ENCODE results near the gene E2F6.
"Not testable (repeated sequence)": the region's sequence is repeated elsewhere in the genome, so short reads cannot be mapped to it uniquely, and the experiment has no call there.

The E2F6 gene

DNA sequence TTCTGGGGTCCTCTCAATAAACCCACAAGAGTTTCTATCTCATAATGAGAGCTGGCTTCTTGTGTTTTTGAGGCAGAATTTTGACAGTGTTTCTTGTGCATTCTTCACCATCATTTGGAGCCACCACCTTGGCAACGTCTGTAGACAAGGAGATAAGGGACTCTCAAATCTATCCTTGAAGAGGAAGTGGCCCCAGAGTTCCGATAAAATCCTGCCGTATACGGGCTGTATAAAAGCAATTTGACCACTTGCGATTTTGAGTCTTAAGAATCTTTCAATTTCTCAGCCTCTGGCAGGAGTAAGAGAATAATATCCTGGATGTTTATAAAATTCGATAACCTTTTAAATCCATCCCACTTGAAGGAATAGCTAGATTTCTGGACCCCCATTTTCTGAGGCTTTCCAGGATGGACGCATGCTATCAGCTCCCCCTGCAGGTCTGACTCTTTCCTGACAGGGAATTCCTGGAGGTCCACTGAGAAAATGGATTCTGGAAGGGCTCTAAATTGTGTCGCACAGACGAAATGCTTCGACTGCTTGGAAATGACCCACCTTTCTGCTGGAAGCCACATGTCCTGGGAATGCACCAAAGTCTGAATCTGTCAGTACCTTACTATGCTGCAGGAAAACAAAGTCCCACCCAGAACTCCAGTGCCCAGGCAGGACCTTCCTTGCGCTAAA is 54.1 kb downstream of the E2F6 start:
- no peak for DNase-seq

- DNase-seq = no peak
These were observed 54.7 kb downstream of the E2F6 start for GRCh38 chr2:11411244-11411643.

DNA sequence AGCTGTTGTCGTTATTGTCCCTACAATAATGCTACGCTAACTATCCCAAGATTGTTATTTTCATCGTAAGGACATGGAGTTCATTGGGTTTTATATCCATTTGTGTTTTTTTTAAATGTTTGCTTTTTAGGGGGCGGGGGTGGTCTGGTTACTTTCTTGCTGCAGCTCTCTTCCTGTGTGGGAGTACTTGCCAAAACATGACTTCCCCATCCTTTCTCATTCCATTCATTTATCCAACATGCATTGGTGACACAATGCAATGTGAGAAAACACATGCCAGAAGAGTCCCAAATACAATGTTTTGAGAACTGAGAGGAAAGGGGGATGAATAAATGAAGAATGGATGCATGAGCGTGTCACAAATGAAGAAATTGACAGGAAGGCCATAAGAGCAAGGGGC is 55.9 kb downstream of the E2F6 start:
- no peak for DNase-seq

DNA sequence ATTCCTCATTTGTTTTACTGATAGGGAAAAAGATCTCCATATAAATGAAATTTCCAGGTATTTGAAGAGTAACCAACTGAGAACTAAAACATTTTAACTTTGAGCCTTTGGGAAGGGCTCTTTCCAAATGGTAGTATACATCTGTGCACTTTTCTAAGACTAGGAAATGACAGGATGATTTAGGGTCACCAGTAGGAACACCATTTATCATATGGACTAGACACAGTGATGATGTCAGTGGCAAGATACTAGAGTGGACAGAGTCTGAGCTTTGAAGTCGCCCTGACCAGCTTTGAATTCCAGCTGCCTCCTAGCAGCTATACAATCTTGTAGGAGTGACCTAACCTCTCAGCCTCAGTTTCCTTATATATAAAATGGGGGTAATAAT is 56.4 kb downstream of the E2F6 start:
- DNase-seq = no peak

DNA sequence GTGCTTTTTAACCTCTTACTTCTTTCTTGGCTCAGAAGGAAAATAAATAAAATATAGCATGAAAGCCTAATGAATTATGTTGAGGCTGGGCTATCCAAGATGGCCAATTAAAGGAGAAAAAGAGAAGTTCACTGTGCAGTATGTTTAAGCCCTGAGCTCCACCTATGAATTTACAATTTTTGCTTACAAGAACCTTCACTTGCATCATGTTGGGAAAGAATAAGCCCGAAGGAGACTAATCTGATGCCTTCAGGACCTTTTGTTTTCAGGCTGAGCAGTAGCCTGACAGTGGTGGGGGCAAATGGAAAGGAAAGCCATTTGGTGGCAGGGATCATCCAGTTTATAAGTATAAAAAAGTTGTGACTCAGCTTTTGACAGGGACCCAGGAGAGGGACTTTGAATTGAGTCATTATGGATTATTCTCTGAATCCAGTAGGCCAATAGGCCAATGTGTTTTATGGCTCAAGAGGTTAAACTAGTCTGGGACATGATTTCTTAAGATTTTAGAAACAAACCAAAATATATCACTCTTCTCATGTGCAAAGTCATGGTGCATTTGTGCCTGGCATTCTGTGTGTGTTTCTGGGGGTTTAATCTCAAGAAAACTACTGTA is 56.9 kb downstream of the E2F6 start:
- no peak for DNase-seq

DNA sequence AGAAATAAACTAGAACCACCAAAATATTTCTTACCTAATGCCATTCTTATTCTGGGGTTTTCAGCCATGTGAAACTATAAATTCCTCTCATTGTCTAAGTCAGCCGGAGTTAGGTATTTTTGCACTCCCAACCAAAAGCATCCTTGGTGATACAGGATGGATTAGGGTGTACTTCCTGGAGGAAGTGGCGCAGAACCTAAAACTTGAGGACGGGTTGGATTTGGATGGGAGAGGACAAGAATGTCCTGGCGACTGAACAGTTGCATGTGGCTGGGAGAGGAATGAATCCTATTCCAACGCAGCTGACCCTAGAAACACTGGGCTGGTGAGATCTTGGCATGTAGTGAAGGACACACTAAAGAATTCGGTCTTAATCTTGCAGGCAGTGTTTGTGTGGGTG is 58.5 kb downstream of the E2F6 start:
- DNase-seq = no peak

- no peak for DNase-seq
These were observed 59.0 kb downstream of the E2F6 start for GRCh38 chr2:11406958-11407381.

GRCh38 chr2:11406267-11406957 is 59.5 kb downstream of the E2F6 start:
- no peak for DNase-seq

DNA sequence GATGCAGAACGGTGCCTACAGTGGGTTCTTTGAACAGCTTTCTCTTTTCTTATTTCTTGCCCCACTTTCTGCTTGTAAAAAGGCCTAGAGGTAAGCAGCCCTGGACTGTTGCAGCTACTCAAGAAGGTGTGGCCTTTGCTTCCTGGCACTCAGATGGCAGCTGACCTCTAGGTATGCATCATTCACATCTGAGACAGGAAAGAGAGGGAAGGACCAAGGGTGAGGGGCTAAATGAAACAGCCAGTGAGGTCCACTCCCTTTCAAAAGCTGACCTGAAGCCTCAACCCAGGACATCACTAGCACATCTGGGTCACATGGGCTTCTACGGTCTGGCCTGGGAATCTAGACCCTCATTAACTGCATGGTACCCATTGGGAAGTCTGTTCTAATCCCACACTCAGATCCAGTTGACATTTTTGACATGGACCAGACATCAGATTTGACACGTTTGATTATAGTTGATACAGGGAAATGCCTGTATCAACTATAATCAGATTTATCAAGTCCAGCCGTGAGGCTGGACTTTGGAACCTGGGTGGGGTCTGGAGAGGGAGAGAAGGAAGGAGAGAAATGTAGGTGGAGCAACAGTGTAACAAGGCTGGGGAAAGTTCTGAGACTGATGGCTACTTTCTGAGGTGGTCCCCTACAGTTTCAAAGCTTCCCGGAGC is 60.2 kb downstream of the E2F6 start:
- no peak for DNase-seq

DNA sequence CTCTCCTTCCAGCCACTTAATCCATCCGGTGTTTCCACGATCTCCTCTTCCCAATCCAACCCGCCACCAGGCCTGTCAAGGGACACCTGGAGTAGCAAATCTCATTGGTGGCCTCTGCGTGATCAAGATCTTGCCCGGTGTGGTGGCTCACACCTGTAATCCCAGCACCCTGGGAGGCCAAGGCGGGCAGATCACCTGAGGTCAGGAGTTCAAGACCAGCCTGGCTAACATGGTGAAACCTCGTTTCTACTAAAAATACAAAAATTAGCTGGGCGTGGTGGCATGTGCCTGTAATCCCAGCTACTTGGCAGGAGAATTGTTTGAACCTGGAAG is 60.9 kb downstream of the E2F6 start:
- DNase-seq = not testable (repeated sequence)

DNA sequence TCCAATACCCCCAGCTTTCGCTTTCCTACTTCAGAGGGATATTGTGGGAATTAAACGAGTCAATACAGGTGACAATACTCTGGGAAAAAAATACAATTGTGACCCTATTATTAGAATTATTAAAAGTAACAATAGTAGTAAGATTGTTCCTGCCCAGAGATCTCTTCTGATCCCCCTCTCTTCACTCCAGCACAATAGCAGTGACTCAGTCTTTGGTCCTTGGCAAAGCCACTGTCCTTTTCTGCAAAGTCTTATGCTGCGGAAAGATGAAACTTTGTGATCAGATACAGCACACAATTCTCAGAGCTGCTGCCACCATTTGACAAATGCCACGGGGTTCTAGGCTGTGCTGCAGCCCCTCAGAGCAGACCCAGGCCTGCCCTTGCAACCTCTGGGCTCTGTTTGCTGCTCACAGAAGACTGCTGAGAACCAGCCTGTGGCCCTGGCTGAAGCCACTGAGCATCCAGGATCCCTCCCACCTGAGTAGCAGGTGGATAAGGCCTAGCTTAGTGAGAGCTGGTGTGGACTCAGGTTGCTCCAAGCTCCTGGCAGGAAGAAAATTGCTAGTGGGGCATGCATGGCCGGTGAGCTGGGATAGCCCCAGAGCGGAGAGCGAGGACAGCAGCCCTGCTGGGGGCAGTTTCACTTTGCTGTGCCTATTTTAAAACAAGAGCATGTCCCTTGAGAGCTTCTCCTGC is 61.4 kb downstream of the E2F6 start:
- no peak for DNase-seq

- no peak for DNase-seq
These were observed 63.5 kb downstream of the E2F6 start for GRCh38 chr2:11402436-11402835.

DNA sequence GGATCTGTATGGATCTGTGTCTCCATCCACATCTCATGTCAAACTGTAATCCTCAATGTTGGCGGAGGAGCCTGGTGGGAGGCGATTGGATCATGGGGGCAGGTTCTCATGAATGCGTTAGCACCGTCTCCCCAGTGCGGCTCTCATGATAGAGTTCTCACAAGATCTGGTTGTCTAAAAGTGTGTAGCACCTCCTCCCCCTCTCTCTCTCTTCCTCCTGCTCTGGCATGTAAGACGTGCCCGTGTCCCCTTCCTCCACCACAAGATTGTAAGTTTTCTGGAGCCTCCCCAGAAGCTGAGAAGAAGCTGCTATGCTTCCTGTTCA is 66.6 kb downstream of the E2F6 start:
- DNase-seq = no peak

DNA sequence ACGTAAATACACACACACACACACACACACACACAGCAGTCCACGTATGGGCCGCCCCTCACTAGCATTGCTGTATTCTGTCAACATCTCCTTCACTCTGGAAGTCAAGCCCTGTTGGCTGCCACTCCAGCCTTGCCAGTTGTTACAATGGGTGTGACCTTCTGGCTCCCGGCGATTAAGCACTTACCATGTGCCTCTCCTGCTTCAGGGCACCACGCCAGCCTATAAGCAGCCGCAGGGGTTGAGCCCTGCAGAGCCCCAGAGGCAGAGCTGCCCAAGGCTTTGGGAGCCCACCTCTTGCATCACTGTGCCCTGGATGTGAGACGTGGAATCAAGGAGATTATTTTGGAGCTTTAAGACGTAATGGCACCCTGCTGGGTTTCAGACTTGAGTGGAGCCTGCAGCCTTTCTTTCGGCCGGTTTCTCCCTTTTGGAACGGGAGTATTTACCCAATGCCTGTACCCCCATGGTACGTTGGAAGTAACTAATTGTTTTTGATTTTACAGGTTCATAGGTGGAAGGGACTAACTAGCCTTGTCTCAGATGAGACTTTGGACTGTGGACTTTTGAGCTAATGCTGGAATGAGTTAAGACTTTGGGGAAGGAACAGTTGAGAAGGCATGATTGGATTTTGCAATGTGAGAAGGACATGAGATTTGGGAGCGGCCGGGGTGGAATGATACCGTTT is 67.1 kb downstream of the E2F6 start:
- DNase-seq = no peak

DNA sequence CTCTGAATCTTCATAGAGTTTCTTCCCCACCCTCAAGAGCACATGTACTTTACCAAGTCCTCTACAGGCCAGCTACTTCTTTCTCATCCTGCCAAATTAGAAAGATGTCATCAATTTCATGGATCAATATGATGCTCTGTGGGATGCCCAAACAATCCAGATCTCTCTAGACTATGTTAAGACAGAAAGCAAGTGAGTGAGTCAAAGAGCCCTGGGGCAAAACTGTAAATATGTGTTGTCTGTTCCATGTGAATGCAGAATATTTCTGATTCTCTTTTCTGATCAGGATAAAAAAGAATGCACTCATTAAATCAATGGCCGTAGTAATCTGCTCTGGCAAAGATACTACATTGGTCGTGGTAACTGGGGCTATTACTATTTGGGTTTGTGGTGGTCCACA is 68.4 kb downstream of the E2F6 start:
- no peak for DNase-seq

GRCh38 chr2:11396467-11397445 is 69.2 kb downstream of the E2F6 start:
- DNase-seq = no peak

DNA sequence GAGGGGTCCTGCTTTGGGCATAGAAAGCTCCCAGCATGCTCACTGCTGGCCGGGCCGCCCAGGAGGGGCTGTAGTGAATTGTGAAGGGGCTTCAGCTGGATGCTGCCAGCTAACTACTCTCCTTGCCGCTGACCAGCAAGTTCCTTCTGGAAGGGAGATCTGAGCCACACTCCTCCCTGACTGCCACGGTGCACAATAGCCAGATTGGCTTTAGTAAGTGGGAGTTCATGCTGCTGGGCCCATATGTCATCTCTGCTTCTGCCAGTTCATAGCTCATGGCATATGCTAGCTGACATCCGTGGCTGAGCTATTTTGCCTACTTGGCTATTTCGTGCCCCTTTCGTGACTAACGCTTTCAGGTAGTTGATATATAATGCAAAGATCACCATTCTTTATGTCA is 69.9 kb downstream of the E2F6 start:
- DNase-seq = no peak

- DNase-seq = no peak
These were observed 70.6 kb downstream of the E2F6 start for GRCh38 chr2:11395389-11395788.

Measured in central memory CD4-positive, alpha-beta T cell (primary cell).